Ramos (cell line): ENCODE data around the gene RIOK3.

Source experiments
- in situ Hi-C: fragments of 300-500 bp; cut with MboI; formaldehyde crosslinking; loops from one replicate; pipeline ENCODE4 v1.14.3; 2022; ENCODE audit warnings: low sequenced_read_pairs; ENCODE audit not compliant: unreplicated experiment

Gene RIOK3

DNA sequence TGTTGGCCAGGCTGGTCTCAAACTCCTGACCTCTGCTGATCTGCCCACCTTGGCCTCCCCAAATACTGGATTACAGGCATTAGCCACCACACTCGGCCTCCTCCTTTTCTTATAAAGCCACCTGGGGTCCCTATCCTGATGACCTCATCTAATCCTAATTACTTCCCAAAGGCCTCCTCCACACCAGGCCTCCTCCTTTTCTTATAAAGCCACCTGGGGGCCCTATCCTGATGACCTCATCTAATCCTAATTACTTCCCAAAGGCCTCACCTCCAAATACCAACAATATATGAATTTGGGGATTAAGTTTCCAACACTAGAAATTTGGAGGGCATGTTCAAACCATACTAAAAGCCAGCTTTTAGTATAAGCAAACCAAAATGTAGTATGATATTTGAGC, 40.6 kb downstream of the RIOK3 start:
- in situ Hi-C loops = loop anchor here (10.0 to 25.0 kb wide), 2 partner anchors 256 to 359 kb away; partner anchors contain the start of gene CABLES1

DNA sequence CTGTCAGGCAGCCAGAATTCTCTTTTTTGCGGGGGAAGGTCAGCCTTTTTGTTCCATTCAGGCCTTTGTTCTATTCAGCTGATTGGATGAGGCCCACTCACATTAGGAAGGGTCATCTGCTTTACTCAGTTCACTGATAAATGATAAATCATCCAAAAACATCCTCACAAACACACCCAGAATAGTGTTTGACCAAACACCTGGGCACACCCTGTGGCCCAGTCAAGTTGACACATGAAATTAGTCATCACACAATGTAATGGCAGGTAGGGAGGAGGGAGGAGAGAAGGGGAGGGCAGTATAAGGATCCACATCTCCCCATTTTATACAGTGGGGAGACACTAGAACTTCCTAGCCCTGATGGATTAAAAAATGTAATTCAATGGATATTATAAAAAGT, 41.9 kb downstream of the RIOK3 start:
- in situ Hi-C loops = loop anchor here (10.0 to 25.0 kb wide), 2 partner anchors 258 to 360 kb away; partner anchors contain the start of gene CABLES1

DNA sequence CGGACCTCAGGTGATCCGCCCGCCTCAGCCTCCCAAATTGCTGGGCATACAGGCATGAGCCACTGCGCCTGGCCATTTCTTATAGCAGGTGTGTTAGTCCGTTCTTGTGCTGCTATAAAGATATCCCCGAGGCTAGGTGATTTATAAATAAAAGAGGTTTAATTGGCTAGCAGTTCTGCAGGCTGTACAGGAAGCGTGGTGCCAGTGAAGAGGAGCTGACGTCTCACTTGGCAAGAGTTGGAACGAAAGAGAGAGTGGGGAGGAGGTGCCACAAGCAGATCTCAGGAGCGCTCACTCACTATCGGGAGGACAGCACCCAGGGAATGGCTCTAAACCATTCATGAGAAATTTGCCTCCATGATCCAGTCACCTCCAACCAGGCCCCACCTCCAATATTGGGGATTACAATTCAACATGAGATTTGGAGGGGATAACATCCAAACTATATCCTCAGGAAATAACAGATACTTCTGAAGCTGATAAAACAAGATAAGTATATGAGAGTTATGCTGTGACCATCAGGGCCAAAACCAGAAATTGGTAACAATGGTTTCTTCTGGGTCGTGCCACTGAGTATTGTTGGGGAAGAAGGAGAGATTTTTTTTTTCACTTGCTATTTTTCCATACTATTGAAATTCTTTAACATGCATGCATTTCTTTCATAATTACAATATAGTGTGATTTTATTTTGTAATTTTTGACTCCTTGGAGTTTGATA, 42.8 kb downstream of the RIOK3 start:
- in situ Hi-C loops = loop anchor here (10.0 to 25.0 kb wide), 2 partner anchors 259 to 361 kb away; partner anchors contain the start of gene CABLES1

DNA sequence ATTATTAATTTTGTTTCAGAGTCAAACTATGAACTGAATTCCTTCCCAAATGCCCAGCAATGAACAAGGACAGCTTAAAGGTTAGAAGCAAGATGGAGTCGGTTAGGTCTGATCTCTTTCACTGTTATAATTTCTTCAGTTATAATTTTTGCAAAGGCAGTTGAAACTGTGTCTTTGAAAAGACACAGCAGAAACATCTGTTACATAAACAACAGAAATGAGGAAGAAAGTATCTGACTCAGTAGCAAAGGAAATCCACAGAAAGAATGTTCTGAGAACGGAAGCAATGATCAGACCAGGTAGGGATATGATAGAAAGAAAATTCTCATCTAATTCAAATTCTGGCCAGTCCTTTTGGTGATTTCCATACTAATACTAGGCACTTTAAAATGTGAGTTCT, 45.0 kb downstream of the RIOK3 start:
- in situ Hi-C loops = loop anchor here (10.0 to 25.0 kb wide), 2 partner anchors 261 to 363 kb away; partner anchors contain the start of gene CABLES1

- in situ Hi-C loops = loop anchor here (10.0 to 25.0 kb wide), 2 partner anchors 262 to 364 kb away; partner anchors contain the start of gene CABLES1
Measured at GRCh38 chr18:23498877-23499276, 45.8 kb downstream of the RIOK3 start.

- in situ Hi-C loops = loop anchor here (10.0 to 25.0 kb wide), 2 partner anchors 262 to 365 kb away; partner anchors contain the start of gene CABLES1
Measured at GRCh38 chr18:23499291-23499781, 46.2 kb downstream of the RIOK3 start.

GRCh38 chr18:23501626-23502025, 48.5 kb downstream of the RIOK3 start:
- in situ Hi-C loops = no loop called here

DNA sequence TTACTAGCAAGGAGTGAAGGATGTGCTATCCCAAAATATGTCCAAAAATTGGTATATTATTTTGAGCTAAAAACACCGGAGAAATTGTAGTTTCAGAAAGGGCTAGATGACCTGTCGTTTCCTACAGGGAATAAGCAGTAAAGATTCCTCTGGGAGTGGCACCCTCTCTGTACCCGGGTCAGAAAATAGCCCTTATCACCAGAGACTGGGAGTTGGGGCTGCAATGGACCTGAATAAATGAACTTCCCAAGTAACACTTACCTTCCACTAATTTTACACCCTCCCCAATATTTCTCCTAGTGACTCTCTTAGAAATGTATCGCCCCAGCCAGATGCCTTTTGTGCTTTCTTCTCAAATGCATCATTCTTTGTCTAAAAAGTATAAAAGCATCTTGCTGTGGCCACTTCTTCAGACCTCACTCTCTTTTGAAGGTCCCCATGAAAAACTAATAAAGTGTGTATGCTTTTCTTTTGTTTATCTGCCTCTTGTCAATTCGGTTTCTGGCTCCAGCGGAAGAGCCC, 49.5 kb downstream of the RIOK3 start:
- in situ Hi-C loops = no loop called here

DNA sequence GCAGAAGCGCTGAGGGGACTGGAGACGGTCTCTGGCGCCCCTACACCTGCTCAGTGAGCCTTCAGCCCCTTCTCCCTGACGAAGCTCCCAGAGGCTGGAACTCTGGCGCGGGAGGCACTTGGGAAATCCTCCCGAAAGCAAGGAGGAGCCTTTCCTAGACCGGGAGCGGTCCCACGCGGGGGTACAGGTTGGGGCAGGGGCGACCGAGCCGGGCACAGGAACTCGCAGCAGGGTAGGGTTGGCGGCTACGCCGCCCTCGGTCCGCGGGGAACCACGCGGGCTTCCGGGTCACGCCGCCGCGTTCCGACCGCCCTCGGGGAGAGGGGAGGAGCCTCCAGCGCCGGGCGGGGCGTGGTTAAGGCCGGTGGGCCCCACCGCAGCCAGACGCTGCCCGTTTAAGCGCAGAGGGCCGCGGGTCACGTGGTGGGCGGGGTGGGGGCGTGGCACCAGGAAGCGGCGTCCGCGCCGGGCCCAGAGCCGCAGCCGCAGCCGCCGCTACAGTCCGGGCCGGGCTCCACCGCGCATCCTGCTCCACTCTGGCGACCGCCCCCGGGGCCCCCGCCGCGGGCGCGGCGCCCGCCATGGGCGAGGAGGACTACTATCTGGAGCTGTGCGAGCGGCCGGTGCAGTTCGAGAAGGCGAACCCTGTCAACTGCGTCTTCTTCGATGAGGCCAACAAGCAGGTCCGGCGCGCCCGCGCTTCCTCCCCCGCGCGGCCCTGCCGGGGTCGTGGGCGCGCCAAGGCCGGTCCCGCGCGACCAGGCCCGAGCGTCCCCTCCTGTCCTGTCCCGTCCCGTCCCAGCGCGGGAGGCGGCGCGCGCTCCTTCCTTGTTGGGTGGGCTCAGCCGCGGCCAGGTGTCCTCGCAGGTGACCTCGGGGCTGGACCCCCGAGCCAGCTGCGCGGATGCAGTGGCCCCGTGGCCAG, 50.2 kb downstream of the RIOK3 start, which contains the start of gene RMC1:
TSS of gene RMC1 (plus strand) at position 474 of the 925 bp plus-strand sequence. CDS start at position 582, 108 bp downstream.
- in situ Hi-C loops = no loop called here

GRCh38 chr18:23503963-23504344, 50.9 kb downstream of the RIOK3 start:
- in situ Hi-C loops = no loop called here

- in situ Hi-C loops = no loop called here
Measured at GRCh38 chr18:23504720-23505119, 51.6 kb downstream of the RIOK3 start.

DNA sequence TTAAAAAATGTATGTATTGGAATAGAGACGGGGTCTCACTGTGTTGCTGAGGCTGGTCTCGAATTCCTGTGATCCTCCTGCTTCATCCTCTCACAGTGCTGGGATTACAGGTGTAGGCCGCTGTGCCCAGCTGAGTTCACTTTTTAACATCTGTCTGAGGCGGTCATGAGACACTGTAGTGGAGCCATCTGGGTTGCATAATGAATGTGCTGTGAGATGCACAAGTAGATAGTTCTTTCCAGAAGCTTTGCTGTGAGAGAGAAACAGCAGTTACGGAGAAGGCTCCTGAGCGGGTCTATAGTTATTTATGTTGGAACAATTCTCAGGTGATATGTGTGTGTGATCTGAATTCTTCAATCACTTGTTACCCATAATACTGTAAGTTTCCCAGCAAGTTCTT, 53.3 kb downstream of the RIOK3 start:
- in situ Hi-C loops = no loop called here

DNA sequence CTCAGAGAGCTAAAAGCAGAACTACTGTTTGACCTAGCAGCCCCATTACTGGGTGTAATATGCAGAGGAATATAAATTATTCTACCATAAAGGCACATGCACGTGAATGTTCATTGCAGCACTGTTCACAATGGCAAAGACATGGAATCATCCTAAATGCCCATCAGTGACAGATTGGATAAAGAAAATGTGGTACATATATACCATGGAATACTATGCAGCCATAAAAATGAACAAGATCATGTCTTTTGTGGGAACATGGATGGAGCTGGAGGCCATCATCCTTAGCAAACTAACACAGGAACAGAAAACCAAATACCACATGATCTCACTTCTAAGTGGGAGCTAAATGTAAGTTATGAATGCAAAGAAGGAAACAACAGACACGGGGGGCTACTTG, 57.8 kb downstream of the RIOK3 start:
- in situ Hi-C loops = loop anchor here (5.0 kb wide), 1 partner anchor 66 kb away; no protein-coding TSS in a partner anchor

DNA sequence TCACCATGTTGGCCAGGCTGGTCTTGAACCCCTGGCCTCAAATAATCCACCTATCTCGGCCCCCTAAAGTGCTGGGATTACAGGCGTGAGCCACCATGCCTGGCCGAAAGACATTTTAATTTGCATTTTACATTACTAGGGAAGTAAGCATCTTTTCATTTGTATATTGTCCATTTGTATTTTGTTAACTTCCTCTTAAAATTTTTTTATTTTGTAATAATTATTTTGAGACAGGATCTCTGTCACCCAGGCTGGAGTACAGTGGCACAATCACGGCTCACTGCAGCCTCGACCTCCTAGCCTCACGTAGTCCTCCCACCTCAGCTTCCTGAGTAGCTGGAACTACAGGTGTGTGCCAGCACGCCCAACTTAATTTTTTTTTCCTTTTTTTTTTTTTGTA, 59.1 kb downstream of the RIOK3 start:
- in situ Hi-C loops = loop anchor here (5.0 kb wide), 1 partner anchor 65 kb away; no protein-coding TSS in a partner anchor

- in situ Hi-C loops = loop anchor here (5.0 kb wide), 1 partner anchor 65 kb away; no protein-coding TSS in a partner anchor
Measured at GRCh38 chr18:23512641-23513040, 59.6 kb downstream of the RIOK3 start.

GRCh38 chr18:23515911-23516546, 62.9 kb downstream of the RIOK3 start:
- in situ Hi-C loops = no loop called here

DNA sequence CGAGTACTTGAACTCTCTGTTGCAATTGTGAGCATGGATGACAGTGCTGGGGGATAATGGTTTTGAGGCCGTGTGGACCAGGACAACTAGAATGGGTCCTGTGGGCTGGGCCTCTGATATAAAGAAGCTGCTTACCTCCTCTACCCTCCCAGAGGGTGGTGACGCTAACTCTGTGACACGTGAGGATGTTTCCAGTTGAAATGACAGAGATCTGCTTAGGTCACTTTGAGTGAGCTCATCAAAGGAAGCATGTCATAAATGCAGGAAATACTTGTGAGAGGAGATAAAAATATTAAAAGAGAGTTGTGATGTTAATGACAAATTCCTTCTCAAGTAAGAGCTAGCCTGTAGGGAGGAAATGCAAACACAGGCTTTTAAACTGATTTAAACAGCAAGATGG, 66.6 kb downstream of the RIOK3 start:
- in situ Hi-C loops = no loop called here

- in situ Hi-C loops = no loop called here
Measured at GRCh38 chr18:23521271-23521670, 68.2 kb downstream of the RIOK3 start.

GRCh38 chr18:23521907-23522306, 68.8 kb downstream of the RIOK3 start:
- in situ Hi-C loops = no loop called here
